ENCODE results near the gene RXRA. TPM values are rescaled to one million over a fixed set of nuclear protein-coding genes. Genes with fewer than 3 reads are reported as not detected.

RXRA gene
- total RNA-seq, 2 donors from 2014 or later: 68.2 to 72.0 TPM

GRCh38 chr9:134452728-134453127 lies 126.5 kb downstream of the RXRA start:
- H3K27me3 ChIP-seq: no peaks in the 10 kb centered on the region
- intact Hi-C loops (cut with DNase I): no loop called here
- TF ChIP-seq CTCF (IDR thresholded peaks at IDR 0.05): no peak

GRCh38 chr9:134453776-134454475 lies 127.7 kb downstream of the RXRA start:
- H3K9ac ChIP-seq (ENCODE audit: low read depth in 2 of 2, low read length in 2 of 2): no peak overlapping the region
- no peaks in the 10 kb centered on the region for H3K27me3 ChIP-seq
- H3K36me3 ChIP-seq: no peaks in the 10 kb centered on the region
- H3K27ac ChIP-seq: no peak overlapping the region
- TF ChIP-seq CTCF (IDR thresholded peaks at IDR 0.05): no peak
- intact Hi-C loops (cut with DNase I): no loop called here
- H3K4me1 ChIP-seq: peaks cover 15% of the 10 kb centered on the region
- DNase-seq: no peak
- no peaks in the 10 kb centered on the region for H3K9me3 ChIP-seq
- H3K4me3 ChIP-seq: no peak overlapping the region

More at GRCh38 chr9:134452728-134453127, 126.5 kb downstream of the RXRA start:
- Histone ChIP-seq H3K27ac (no peak overlapping the region), H3K4me3 (no peak overlapping the region), H3K9ac (ENCODE audit: low read depth in 2 of 2, low read length in 2 of 2) (no peak overlapping the region), H3K36me3 (no peaks in the 10 kb centered on the region), H3K4me1 (peaks cover 15% of the 10 kb centered on the region), H3K9me3 (no peaks in the 10 kb centered on the region)
- DNase-seq: no peak

GRCh38 chr9:134454476-134454857 lies 128.2 kb downstream of the RXRA start:
- no peak for DNase-seq
- Histone ChIP-seq H3K36me3 (no peaks in the 10 kb centered on the region), H3K27ac (no peak overlapping the region)

GRCh38 chr9:134455021-134455471 lies 128.8 kb downstream of the RXRA start:
- no peak for DNase-seq
- no peak for TF ChIP-seq CTCF (IDR thresholded peaks at IDR 0.05)
- H3K36me3 ChIP-seq: no peaks in the 10 kb centered on the region
- H3K9ac ChIP-seq (ENCODE audit: low read depth in 2 of 2, low read length in 2 of 2): peak overlapping the region in 1 of 2 donors; percentile 71
- H3K27ac ChIP-seq: peak overlapping the region; percentile 92
- H3K27me3 ChIP-seq: no peaks in the 10 kb centered on the region
- H3K4me1 ChIP-seq: peaks cover 15% of the 10 kb centered on the region
- intact Hi-C loops (cut with DNase I): no loop called here
- H3K4me3 ChIP-seq: no peak overlapping the region
- H3K9me3 ChIP-seq: no peaks in the 10 kb centered on the region

More at GRCh38 chr9:134454476-134454857, 128.2 kb downstream of the RXRA start:
- H3K27me3 ChIP-seq: no peaks in the 10 kb centered on the region
- intact Hi-C loops (cut with DNase I): no loop called here
- no peak overlapping the region for H3K9ac ChIP-seq (ENCODE audit: low read depth in 2 of 2, low read length in 2 of 2)
- H3K4me1 ChIP-seq: peaks cover 15% of the 10 kb centered on the region
- H3K9me3 ChIP-seq: no peaks in the 10 kb centered on the region
- no peak overlapping the region for H3K4me3 ChIP-seq
- TF ChIP-seq CTCF (IDR thresholded peaks at IDR 0.05): no peak

- Histone ChIP-seq H3K9me3 (no peaks in the 10 kb centered on the region), H3K27me3 (no peaks in the 10 kb centered on the region), H3K27ac (peak overlapping the region; percentile 92), H3K4me3 (peak overlapping the region; percentile 28), H3K9ac (ENCODE audit: low read depth in 2 of 2, low read length in 2 of 2) (peak overlapping the region; percentile 67 to 71), H3K4me1 (peaks cover 15% of the 10 kb centered on the region), H3K36me3 (no peaks in the 10 kb centered on the region)
- no peak for DNase-seq
- intact Hi-C loops (cut with DNase I): no loop called here
- TF ChIP-seq CTCF (IDR thresholded peaks at IDR 0.05): no peak
Measured at GRCh38 chr9:134455537-134455933, 129.3 kb downstream of the RXRA start.
